ENCODE results near the gene CLMN.

DNA sequence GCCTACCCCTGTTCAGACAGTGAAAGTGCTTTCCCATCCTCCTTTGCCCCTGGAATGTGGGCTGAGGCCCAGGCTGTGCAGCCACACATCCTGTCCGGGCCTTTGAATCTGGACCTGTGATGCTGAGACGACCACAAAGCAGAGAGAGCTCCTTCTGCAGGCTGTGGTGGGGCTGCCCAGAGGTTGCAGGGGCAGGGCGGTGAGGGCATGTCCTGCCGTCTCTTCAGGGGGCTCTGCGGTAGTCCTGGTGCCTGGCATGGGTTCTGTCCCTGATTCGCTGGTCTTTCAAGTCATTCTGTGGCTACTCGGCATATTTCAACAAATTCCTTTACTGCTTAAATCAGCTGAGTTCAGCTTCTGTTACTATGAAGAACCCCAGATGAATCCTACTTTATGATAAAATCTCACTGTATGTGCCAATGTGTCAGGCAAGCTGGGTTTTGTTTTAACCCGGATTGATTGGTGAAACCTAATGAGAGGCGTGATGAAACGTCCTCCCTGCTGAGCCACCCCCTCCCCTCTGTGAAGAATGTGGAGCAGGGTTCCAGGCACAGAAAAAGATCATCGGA lies 99.0 kb downstream of the CLMN start:
- TF ChIP-seq, protein P1, sequence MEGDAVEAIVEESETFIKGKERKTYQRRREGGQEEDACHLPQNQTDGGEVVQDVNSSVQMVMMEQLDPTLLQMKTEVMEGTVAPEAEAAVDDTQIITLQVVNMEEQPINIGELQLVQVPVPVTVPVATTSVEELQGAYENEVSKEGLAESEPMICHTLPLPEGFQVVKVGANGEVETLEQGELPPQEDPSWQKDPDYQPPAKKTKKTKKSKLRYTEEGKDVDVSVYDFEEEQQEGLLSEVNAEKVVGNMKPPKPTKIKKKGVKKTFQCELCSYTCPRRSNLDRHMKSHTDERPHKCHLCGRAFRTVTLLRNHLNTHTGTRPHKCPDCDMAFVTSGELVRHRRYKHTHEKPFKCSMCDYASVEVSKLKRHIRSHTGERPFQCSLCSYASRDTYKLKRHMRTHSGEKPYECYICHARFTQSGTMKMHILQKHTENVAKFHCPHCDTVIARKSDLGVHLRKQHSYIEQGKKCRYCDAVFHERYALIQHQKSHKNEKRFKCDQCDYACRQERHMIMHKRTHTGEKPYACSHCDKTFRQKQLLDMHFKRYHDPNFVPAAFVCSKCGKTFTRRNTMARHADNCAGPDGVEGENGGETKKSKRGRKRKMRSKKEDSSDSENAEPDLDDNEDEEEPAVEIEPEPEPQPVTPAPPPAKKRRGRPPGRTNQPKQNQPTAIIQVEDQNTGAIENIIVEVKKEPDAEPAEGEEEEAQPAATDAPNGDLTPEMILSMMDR (conservative IDR thresholded peaks at IDR 0.05; ENCODE audit: low read depth in 2 of 2): no peak
- TF ChIP-seq POLR2AphosphoS5 (IDR thresholded peaks at IDR 0.05; ENCODE audit: low read depth) (no peak), EZH2 (IDR thresholded peaks at IDR 0.05; ENCODE audit: low read depth, unreplicated experiment) (no peak), EZH2phosphoT487 (IDR thresholded peaks at IDR 0.05; ENCODE audit: unreplicated experiment) (no peak)
- TF ChIP-seq, protein P2, sequence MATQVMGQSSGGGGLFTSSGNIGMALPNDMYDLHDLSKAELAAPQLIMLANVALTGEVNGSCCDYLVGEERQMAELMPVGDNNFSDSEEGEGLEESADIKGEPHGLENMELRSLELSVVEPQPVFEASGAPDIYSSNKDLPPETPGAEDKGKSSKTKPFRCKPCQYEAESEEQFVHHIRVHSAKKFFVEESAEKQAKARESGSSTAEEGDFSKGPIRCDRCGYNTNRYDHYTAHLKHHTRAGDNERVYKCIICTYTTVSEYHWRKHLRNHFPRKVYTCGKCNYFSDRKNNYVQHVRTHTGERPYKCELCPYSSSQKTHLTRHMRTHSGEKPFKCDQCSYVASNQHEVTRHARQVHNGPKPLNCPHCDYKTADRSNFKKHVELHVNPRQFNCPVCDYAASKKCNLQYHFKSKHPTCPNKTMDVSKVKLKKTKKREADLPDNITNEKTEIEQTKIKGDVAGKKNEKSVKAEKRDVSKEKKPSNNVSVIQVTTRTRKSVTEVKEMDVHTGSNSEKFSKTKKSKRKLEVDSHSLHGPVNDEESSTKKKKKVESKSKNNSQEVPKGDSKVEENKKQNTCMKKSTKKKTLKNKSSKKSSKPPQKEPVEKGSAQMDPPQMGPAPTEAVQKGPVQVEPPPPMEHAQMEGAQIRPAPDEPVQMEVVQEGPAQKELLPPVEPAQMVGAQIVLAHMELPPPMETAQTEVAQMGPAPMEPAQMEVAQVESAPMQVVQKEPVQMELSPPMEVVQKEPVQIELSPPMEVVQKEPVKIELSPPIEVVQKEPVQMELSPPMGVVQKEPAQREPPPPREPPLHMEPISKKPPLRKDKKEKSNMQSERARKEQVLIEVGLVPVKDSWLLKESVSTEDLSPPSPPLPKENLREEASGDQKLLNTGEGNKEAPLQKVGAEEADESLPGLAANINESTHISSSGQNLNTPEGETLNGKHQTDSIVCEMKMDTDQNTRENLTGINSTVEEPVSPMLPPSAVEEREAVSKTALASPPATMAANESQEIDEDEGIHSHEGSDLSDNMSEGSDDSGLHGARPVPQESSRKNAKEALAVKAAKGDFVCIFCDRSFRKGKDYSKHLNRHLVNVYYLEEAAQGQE (IDR thresholded peaks at IDR 0.05; ENCODE audit: unreplicated experiment): no peak
